K562 (cell line): ENCODE results near the gene PLEKHG5. TPM values are rescaled to one million over a fixed set of nuclear protein-coding genes. Genes with fewer than 3 reads are reported as not detected.

ENCODE experiments used
- FOSL1 ChIP-seq: fragments of 200-800 bp; sonication (Bioruptor generic); conservative IDR thresholded peaks from 2 replicates; pipeline ENCODE4 v1.6.1; 2016; ENCODE audit warnings: missing genetic modification characterization, missing compliant biosample characterization
- HDAC2 ChIP-seq: fragments of 450-650 bp; IDR thresholded peaks from 2 replicates; pipeline ENCODE4 v1.6.1; 2016; ENCODE audit warnings: mild to moderate bottlenecking
- HES1 ChIP-seq: fragments of 450-650 bp; IDR thresholded peaks from 2 replicates; pipeline ENCODE4 v1.6.1; 2016; ENCODE audit warnings: low read depth, mild to moderate bottlenecking, moderate library complexity
- IFI16 ChIP-seq: fragments of 250-450 bp; sonication (Bioruptor Pico); IDR thresholded peaks from 2 replicates; pipeline ENCODE4 v2.1.2; 2022; ENCODE audit warnings: mild to moderate bottlenecking, inconsistent platforms
- IRF1 ChIP-seq: sonication (generic); formaldehyde crosslinking; IDR thresholded peaks from 2 replicates; pipeline ENCODE4 v1.8.0; 2022; ENCODE audit warnings: missing genetic modification reagents, mild to moderate bottlenecking, borderline replicate concordance
- L3MBTL2 ChIP-seq: fragments of 450-650 bp; IDR thresholded peaks from 2 replicates; pipeline ENCODE4 v1.6.1; 2016; ENCODE audit warnings: mild to moderate bottlenecking, moderate library complexity
- RB1 ChIP-seq: fragments of 450-650 bp; IDR thresholded peaks from 2 replicates; pipeline ENCODE4 v1.6.1; 2017; ENCODE audit warnings: low read depth, mild to moderate bottlenecking
- RUNX1 ChIP-seq: sonication (generic); IDR thresholded peaks from 2 replicates; pipeline ENCODE4 v1.6.1; 2016; ENCODE audit warnings: antibody characterized with exemption, low read depth
- SLC30A9 ChIP-seq: fragments of 250-450 bp; sonication (Bioruptor Pico); IDR thresholded peaks from 2 replicates; pipeline ENCODE4 v1.8.0; 2022; ENCODE audit warnings: mild to moderate bottlenecking, moderate library complexity
- SMARCA5 ChIP-seq: fragments of 450-650 bp; IDR thresholded peaks from 2 replicates; pipeline ENCODE4 v1.6.1; 2016
- ZNF324 ChIP-seq: fragments of 250-450 bp; sonication (Bioruptor Pico); IDR thresholded peaks from 2 replicates; pipeline ENCODE4 v1.4.0; 2020; ENCODE audit warnings: mild to moderate bottlenecking
- ZNF449 ChIP-seq: fragments of 250-450 bp; sonication (Bioruptor Pico); IDR thresholded peaks from 2 replicates; pipeline ENCODE4 v1.8.0; 2022; ENCODE audit warnings: moderate library complexity, mild to moderate bottlenecking, inconsistent platforms
- ZNF584 ChIP-seq: fragments of 200-800 bp; sonication (Bioruptor generic); IDR thresholded peaks from 2 replicates; pipeline ENCODE4 v1.6.1; 2016; ENCODE audit warnings: low read depth, mild to moderate bottlenecking, missing genetic modification characterization, missing compliant biosample characterization
- ZNF609 ChIP-seq: sonication (generic); formaldehyde crosslinking; IDR thresholded peaks from 2 replicates; pipeline ENCODE4 v1.8.1; 2023; ENCODE audit warnings: missing genetic modification reagents, mild to moderate bottlenecking, borderline replicate concordance
- polyA plus RNA-seq, 8 experiments: library from polyadenylated mRNA; depleted of rRNA in 4 of 8; stranded (reverse) in 5 of 8; unstranded in 3 of 8; fragments of >200 nt; fragmentation: Nextera tagmentation in 2 of 8; fragmentation: Illumina TruSeq in 1 of 8; extraction: Ambion mirVana in 2 of 8; extraction: Trizol in 1 of 8; gene quantifications; 2 replicates each; pipeline versions ENCODE4 v1.2.1 to v1.2.3, GENCODE V29; 2011 to 2014; ENCODE audit warnings: inconsistent platforms in 1 of 8, missing spikeins in 1 of 8
- total RNA-seq, 7 experiments: library from RNA; depleted of rRNA in 6 of 7; stranded (reverse); fragments of >200 nt in 6 of 7; fragmentation: Illumina TruSeq in 2 of 7; extraction: Trizol in 2 of 7; gene quantifications; 2 replicates each; pipeline versions ENCODE4 v1.2.1 to v1.2.3, GENCODE V29; 2011 to 2021; ENCODE audit warnings: low replicate concordance in 1 of 7

PLEKHG5 gene
- total and polyA plus RNA-seq, 9 of the 15 experiments (the other 6 are each of a cell fraction or from before 2014, with no cell fraction given): 0.04 to 0.29 (median 0.09) TPM; not detected in 3

GRCh38 chr1:6536291-6536690 is 44.8 kb upstream of the PLEKHG5 start (continued):
- TF ChIP-seq ZNF609 (no peak), IFI16 (no peak), RUNX1 (no peak), RB1 (no peak), SLC30A9 (CRISPR knock-in tag) (no peak), ZNF584 (no peak), HDAC2 (no peak), SMARCA5 (no peak), ZNF324 (no peak), FOSL1 (tag) (no peak), HES1 (no peak), IRF1 (CRISPR knock-in tag) (no peak), ZNF449 (no peak), L3MBTL2 (no peak)
